Measurements from ENCODE around the gene DST.

The DST gene

GRCh38 chr6:56430629-56431600 lies 211.8 kb downstream of the DST start:
- DNase-seq, result no peak

- DNase-seq, result no peak
Observed at GRCh38 chr6:56424542-56425083, 218.1 kb downstream of the DST start.

GRCh38 chr6:56424064-56424463 lies 218.6 kb downstream of the DST start:
- DNase-seq, result no peak

- DNase-seq, result no peak
Observed at GRCh38 chr6:56420296-56420695, 222.4 kb downstream of the DST start.

- DNase-seq, result no peak
Observed at GRCh38 chr6:56419191-56419590, 223.5 kb downstream of the DST start.

- no peak for DNase-seq
Observed at GRCh38 chr6:56417823-56418222, 224.9 kb downstream of the DST start.

- no peak for DNase-seq
Observed at GRCh38 chr6:56416247-56416646, 226.4 kb downstream of the DST start.

- DNase-seq, result no peak
Observed at GRCh38 chr6:56408976-56409375, 233.7 kb downstream of the DST start.
